Measurements from ENCODE around the gene SIAE. TPM values are rescaled to one million over a fixed set of nuclear protein-coding genes. Genes with fewer than 3 reads are reported as not detected.

The SIAE gene
- total RNA-seq, 2 experiments from 2014 or later, result 5.1 to 8.2 TPM

- H3K9me3 Mint-ChIP-seq, result peaks cover 13% of the 10 kb centered on the region
- peaks cover 6% of the 10 kb centered on the region for H3K36me3 Mint-ChIP-seq (ENCODE audit: low read depth)
- H3K4me3 Mint-ChIP-seq, result no peak overlapping the region
- ChIA-PET POLR2A (no interaction called here), CTCF (no interaction called here)
- peaks cover 14% of the 10 kb centered on the region for H3K27me3 Mint-ChIP-seq
- H3K4me1 Mint-ChIP-seq, result peaks cover 1% of the 10 kb centered on the region
- H3K27ac Mint-ChIP-seq, result no peak overlapping the region
- no peak for DNase-seq
Measured at GRCh38 chr11:124681421-124681820, 7.9 kb upstream of the SIAE start.

DNA sequence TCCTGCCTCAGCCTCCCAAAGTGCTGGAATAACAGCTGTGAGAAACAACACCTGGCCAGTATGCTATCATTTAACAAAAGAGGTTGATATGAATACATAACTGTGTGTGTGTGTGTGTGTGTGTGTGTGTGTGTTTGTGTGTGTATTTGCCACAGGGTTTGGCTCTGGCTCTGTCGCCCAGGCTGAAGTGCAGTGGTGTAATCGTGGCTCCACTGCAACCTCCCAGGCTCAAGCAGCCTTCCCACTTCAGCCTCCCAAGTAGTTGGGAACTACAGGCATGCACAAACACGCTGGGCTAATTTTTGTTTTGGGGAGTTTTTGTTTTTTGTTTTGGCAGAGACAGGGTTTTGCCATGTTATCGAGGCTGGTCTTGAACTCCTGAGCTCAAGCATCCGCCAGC, 4.9 kb upstream of the SIAE start:
- H3K4me3 Mint-ChIP-seq, result no peak overlapping the region
- H3K4me1 Mint-ChIP-seq, result peaks cover 21% of the 10 kb centered on the region
- ChIA-PET POLR2A (no interaction called here), CTCF (no interaction called here)
- H3K9me3 Mint-ChIP-seq, result peaks cover 12% of the 10 kb centered on the region
- DNase-seq, result no peak
- H3K27me3 Mint-ChIP-seq, result peaks cover 14% of the 10 kb centered on the region
- H3K36me3 Mint-ChIP-seq (ENCODE audit: low read depth), result peaks cover 4% of the 10 kb centered on the region
- no peak overlapping the region for H3K27ac Mint-ChIP-seq

DNA sequence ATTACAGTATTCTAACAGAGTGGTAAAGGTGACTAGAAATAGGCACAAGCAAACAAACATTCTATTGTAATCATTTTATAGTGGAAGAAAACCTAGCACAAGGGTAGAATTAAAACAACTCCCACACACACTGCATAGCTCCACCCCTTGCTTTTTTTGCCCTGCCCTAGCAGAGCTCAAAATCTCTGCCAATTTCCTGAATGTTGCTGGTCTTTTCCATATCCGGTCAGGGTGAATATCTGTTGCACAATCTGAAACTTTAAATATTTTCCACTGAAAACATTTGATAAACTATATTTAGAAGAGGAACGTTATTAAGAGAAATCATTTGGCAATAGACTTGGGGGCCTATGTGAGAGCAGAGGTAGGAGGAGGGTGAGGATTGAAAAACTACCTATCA, 2.8 kb upstream of the SIAE start:
- peaks cover 3% of the 10 kb centered on the region for H3K36me3 Mint-ChIP-seq (ENCODE audit: low read depth)
- no peak overlapping the region for H3K27ac Mint-ChIP-seq
- H3K4me3 Mint-ChIP-seq, result no peak overlapping the region
- ChIA-PET CTCF (interaction anchor here (1.3 kb wide), 1 partner anchor 191 kb away, joined by 3 read pairs; no protein-coding TSS in a partner anchor), POLR2A (no interaction called here)
- DNase-seq, result no peak
- peaks cover 3% of the 10 kb centered on the region for H3K9me3 Mint-ChIP-seq
- H3K27me3 Mint-ChIP-seq, result peaks cover 8% of the 10 kb centered on the region
- H3K4me1 Mint-ChIP-seq, result peaks cover 36% of the 10 kb centered on the region

- Mint-ChIP-seq H3K4me1 (peaks cover 44% of the 10 kb centered on the region), H3K36me3 (ENCODE audit: low read depth) (peaks cover 3% of the 10 kb centered on the region), H3K27ac (peak overlapping the region; percentile 79), H3K4me3 (peak overlapping the region; percentile 84), H3K27me3 (peaks cover 4% of the 10 kb centered on the region), H3K9me3 (peaks cover 3% of the 10 kb centered on the region)
- CTCF ChIA-PET, result interaction anchor here (1.2 to 2.5 kb wide), 4 partner anchors 9 to 202 kb away, joined by 4 to 8 read pairs (median 6); no protein-coding TSS in a partner anchor
- POLR2A ChIA-PET, result interaction anchor here (1.8 to 2.2 kb wide), 3 partner anchors 52 to 125 kb away, joined by 5 to 11 read pairs (median 9); partner anchors contain the start of genes MSANTD2, NRGN and TBRG1
- DNase-seq, result no peak
Measured at GRCh38 chr11:124674571-124674970, 1.0 kb upstream of the SIAE start.

DNA sequence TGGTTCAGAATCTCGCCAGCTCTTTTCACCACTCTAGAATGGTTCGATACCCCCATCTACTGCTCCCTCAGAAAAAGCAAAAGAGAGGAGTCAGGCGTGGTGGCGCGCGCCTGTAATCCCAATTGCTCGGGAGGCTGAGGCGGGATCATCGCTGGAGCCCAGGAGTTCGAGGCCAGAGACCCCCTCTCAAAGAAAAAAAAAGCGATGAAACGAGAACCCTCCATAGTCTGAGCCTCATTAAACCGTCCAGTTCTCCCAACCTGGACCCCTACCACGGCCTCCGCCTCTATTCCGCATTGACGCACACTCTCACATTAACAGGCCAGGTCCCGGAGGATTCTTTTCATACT, 604 bp upstream of the SIAE start:
- H3K27ac Mint-ChIP-seq, result peak overlapping the region; percentile 79
- POLR2A ChIA-PET, result interaction anchor here (1.4 to 2.2 kb wide), 4 partner anchors 51 to 126 kb away, joined by 5 to 11 read pairs (median 8); partner anchors contain the start of genes MSANTD2, NRGN and TBRG1
- H3K4me3 Mint-ChIP-seq, result peak overlapping the region; percentile 84
- H3K27me3 Mint-ChIP-seq, result peaks cover 3% of the 10 kb centered on the region
- peaks cover 3% of the 10 kb centered on the region for H3K36me3 Mint-ChIP-seq (ENCODE audit: low read depth)
- peaks cover 3% of the 10 kb centered on the region for H3K9me3 Mint-ChIP-seq
- CTCF ChIA-PET, result interaction anchor here (0.8 to 2.5 kb wide), 9 partner anchors 9 to 202 kb away, joined by 3 to 13 read pairs (median 5); partner anchors contain the start of gene ESAM
- no peak for DNase-seq
- peaks cover 44% of the 10 kb centered on the region for H3K4me1 Mint-ChIP-seq

DNA sequence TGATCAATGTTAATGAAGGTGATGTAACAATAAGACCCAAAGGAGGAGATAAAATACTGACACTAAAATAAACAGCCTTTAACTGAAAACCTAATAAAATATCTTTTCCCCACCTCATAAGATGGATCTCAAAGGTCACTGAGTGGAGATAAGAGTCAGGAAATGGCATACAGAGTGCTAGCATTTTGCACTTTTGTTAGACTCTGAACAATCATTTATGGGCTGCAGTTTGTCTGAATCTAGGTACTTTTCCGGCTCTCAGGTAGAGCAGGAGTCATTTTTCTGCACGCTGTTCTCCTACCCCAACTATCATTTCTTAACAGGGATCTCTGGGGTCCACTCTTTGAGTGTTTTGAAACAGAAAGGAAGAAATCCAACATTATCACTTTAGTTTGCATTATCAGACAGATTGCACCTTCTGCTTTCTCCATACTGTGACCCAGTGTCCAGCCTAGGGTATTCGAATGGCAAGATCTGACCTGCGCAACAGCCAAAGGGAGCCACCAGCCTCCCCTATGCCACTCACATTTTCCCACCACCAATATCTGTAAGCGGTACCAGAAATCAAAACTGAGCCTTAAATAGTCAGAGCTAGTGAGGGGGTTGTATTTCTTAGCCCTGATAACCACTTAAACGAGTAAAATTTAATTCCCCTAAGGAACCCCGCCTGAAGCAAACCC, 863 bp downstream of the SIAE start:
- Mint-ChIP-seq H3K4me3 (peak overlapping the region; percentile 84), H3K27ac (peak overlapping the region; percentile 65), H3K9me3 (peaks cover 3% of the 10 kb centered on the region), H3K4me1 (peaks cover 44% of the 10 kb centered on the region), H3K27me3 (no peaks in the 10 kb centered on the region), H3K36me3 (ENCODE audit: low read depth) (peaks cover 3% of the 10 kb centered on the region)
- DNase-seq, result no peak
- POLR2A ChIA-PET, result interaction anchor here (1.0 to 2.2 kb wide), 6 partner anchors 50 to 164 kb away, joined by 3 to 11 read pairs (median 6); partner anchors contain the start of genes MSANTD2, NRGN and TBRG1
- CTCF ChIA-PET, result interaction anchor here (0.7 to 4.3 kb wide), 8 partner anchors 34 to 203 kb away, joined by 3 to 72 read pairs (median 5); partner anchors contain the start of gene ESAM

DNA sequence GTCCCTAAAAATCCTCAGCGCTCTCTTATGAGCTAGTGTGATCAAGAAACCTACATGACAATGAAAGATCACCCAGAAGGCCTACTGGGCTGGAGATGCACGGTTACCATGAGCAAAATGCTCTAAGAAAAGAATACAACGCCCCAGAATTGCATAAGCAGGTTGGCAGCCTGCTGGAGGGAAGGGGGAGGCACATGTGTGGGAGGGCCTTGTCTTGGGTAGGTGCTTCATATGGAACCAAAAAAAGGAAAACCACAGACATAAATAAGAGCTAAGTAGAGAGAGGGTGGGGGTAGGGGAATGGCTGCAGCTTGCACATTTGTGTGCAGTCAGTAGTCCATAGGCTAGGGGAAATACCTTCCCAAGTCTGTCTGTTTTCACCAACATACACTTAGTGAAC, 2.8 kb downstream of the SIAE start:
- DNase-seq, result peak; percentile 38
- H3K4me3 Mint-ChIP-seq, result no peak overlapping the region
- H3K36me3 Mint-ChIP-seq (ENCODE audit: low read depth), result peaks cover 3% of the 10 kb centered on the region
- H3K27me3 Mint-ChIP-seq, result no peaks in the 10 kb centered on the region
- H3K27ac Mint-ChIP-seq, result no peak overlapping the region
- peaks cover 3% of the 10 kb centered on the region for H3K9me3 Mint-ChIP-seq
- H3K4me1 Mint-ChIP-seq, result peaks cover 40% of the 10 kb centered on the region
- ChIA-PET CTCF (interaction anchor here (0.7 to 4.3 kb wide), 14 partner anchors 20 to 206 kb away, joined by 3 to 72 read pairs (median 6); partner anchors contain the start of gene ESAM), POLR2A (interaction anchor here (0.9 to 2.8 kb wide), 4 partner anchors 48 to 284 kb away, joined by 3 to 14 read pairs (median 8); partner anchors contain the start of genes CCDC15, MSANTD2 and TBRG1)

DNA sequence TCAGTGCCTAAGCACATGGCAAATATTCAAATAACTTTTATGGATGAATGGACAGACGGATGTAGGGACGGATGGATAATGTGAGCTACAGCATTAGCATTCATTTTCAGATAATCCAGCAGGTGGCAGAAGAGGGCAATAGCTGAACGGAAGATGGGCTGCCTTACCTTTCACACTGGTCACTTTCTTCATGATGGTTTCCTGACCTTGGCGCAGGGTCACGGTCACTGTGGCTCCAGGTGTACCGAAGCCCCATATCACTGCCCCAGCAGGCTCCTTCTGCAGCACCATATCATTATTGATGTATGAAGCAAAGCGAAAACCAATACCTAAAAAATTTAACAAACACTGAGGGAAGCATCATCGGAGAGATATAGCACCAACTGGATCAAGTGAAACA, 4.3 kb downstream of the SIAE start:
- ChIA-PET POLR2A (interaction anchor here (1.3 to 2.8 kb wide), 3 partner anchors 94 to 168 kb away, joined by 3 to 14 read pairs (median 13); partner anchors contain the start of gene MSANTD2), CTCF (interaction anchor here (0.8 to 4.3 kb wide), 33 partner anchors 10 to 207 kb away, joined by 3 to 72 read pairs (median 6); partner anchors contain the start of genes ESAM, MSANTD2, NRGN and TBRG1)
- DNase-seq, result peak; percentile 50
- Mint-ChIP-seq H3K27me3 (no peaks in the 10 kb centered on the region), H3K27ac (no peak overlapping the region), H3K4me1 (peaks cover 28% of the 10 kb centered on the region), H3K36me3 (ENCODE audit: low read depth) (peaks cover 3% of the 10 kb centered on the region), H3K4me3 (no peak overlapping the region), H3K9me3 (peaks cover 3% of the 10 kb centered on the region)

- no peak overlapping the region for H3K4me3 Mint-ChIP-seq
- H3K4me1 Mint-ChIP-seq, result peaks cover 16% of the 10 kb centered on the region
- H3K9me3 Mint-ChIP-seq, result peaks cover 3% of the 10 kb centered on the region
- no peak overlapping the region for H3K27ac Mint-ChIP-seq
- CTCF ChIA-PET, result interaction anchor here (1.0 kb wide), 1 partner anchor 95 kb away, joined by 3 read pairs; no protein-coding TSS in a partner anchor
- no peak for DNase-seq
- peaks cover 3% of the 10 kb centered on the region for H3K36me3 Mint-ChIP-seq (ENCODE audit: low read depth)
- H3K27me3 Mint-ChIP-seq, result no peaks in the 10 kb centered on the region
- POLR2A ChIA-PET, result no interaction called here
Measured at GRCh38 chr11:124667601-124668000, 5.9 kb downstream of the SIAE start.

GRCh38 chr11:124663861-124664260, 9.7 kb downstream of the SIAE start:
- Mint-ChIP-seq H3K27me3 (no peaks in the 10 kb centered on the region), H3K4me1 (no peaks in the 10 kb centered on the region), H3K36me3 (ENCODE audit: low read depth) (no peaks in the 10 kb centered on the region), H3K9me3 (no peaks in the 10 kb centered on the region), H3K27ac (no peak overlapping the region), H3K4me3 (no peak overlapping the region)
- ChIA-PET CTCF (interaction anchor here (1.0 to 1.8 kb wide), 5 partner anchors 20 to 173 kb away, joined by 3 to 11 read pairs (median 5); no protein-coding TSS in a partner anchor), POLR2A (no interaction called here)
- no peak for DNase-seq

DNA sequence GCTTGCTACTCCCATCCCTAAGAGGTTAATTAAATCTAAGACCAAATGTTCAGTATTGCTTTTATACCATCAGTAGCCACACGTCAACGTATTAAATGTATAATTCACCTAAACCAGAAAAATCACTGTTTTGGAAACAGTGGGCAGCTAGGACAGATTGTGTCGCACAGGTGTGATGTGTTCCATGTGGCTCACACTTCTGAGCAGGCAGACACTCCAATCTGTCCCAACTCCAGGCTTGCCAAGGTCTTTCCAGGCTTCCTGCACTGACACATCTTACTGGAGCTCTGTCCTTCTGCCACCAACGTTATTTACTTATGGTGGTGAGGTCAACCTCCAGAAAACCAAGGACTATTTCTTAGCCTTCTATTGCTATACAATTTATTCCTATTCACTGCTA, 11.4 kb downstream of the SIAE start:
- Mint-ChIP-seq H3K4me1 (no peaks in the 10 kb centered on the region), H3K36me3 (ENCODE audit: low read depth) (no peaks in the 10 kb centered on the region), H3K9me3 (no peaks in the 10 kb centered on the region), H3K27me3 (no peaks in the 10 kb centered on the region), H3K27ac (no peak overlapping the region), H3K4me3 (no peak overlapping the region)
- POLR2A ChIA-PET, result no interaction called here
- no peak for DNase-seq
- CTCF ChIA-PET, result interaction anchor here (1.5 kb wide), 1 partner anchor 174 kb away, joined by 5 read pairs; no protein-coding TSS in a partner anchor

DNA sequence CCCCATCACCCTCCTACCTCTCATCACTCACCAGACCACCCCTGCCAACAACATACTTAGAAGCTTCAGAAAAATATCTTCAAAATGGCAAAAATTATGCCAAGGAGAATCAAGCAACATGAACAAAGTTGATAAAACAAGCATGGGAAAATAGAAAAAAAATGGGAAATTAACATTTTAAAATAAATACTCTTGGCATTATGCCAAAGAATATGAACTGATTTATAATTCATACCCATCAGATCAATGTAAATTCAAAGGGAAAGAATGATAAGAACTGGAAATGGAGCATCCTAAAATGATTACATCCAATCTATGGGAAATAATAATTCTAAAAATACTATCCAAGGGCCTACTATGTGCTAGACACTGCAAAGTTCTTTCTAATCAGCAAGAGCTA, 12.0 kb downstream of the SIAE start:
- H3K9me3 Mint-ChIP-seq, result no peaks in the 10 kb centered on the region
- H3K27ac Mint-ChIP-seq, result no peak overlapping the region
- DNase-seq, result no peak
- no peak overlapping the region for H3K4me3 Mint-ChIP-seq
- POLR2A ChIA-PET, result no interaction called here
- CTCF ChIA-PET, result interaction anchor here (1.1 to 1.5 kb wide), 2 partner anchors 175 to 215 kb away, joined by 3 to 5 read pairs; no protein-coding TSS in a partner anchor
- H3K36me3 Mint-ChIP-seq (ENCODE audit: low read depth), result no peaks in the 10 kb centered on the region
- H3K4me1 Mint-ChIP-seq, result no peaks in the 10 kb centered on the region
- H3K27me3 Mint-ChIP-seq, result no peaks in the 10 kb centered on the region

DNA sequence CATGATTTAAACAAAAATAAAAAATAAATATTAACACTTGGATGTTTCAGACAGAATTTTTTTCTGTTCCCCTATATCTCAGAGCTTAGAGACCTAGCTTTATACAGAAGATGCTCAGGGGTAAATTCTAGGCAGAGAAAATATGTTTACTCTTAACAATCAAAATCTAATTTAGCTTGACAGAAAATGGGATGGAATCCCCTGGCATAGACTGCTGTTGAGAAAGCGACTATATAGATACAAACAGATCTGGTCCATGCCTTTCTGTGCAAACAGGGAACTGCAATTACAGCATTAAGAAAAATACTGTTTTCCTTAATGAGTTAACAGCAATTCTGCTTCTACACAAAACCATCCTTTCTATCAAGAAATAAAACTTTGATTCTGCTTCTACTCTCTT, 14.6 kb downstream of the SIAE start:
- Mint-ChIP-seq H3K27ac (no peak overlapping the region), H3K27me3 (no peaks in the 10 kb centered on the region), H3K36me3 (ENCODE audit: low read depth) (no peaks in the 10 kb centered on the region), H3K4me1 (no peaks in the 10 kb centered on the region), H3K4me3 (no peak overlapping the region), H3K9me3 (no peaks in the 10 kb centered on the region)
- DNase-seq, result no peak
- ChIA-PET CTCF (no interaction called here), POLR2A (no interaction called here)

Measured in activated CD4-positive, alpha-beta memory T cell treated with anti-CD3 and anti-CD28 coated beads, Interleukin-2, amount 10 ng/mL, durations not matched to agents 7 days and 5 days (primary cell).